Adipose tissue (tissue), 3 donors: ENCODE measurements around the gene LRTM2. TPM values are rescaled to one million over a fixed set of nuclear protein-coding genes. Genes with fewer than 3 reads are reported as not detected.

Experiments
- polyA plus RNA-seq, 3 donors: library from polyadenylated mRNA; stranded (reverse); fragments of 200-250 nt; gene quantifications; one replicate each; pipeline ENCODE4 v1.2.3, GENCODE V29; 2013
- donor health status: healthy with polysubstance abuse.
- donor health status: Bipolar disorder and iron deficiency.
- donor health status: healthy.

Gene LRTM2
- polyA plus RNA-seq, 3 donors = not detected

Other genes starting within 250 kb of the LRTM2 start
- 1 to 10 TPM; 4.7 to 8.0 (median 7.8) TPM for gene FBXL14, start 226.0 kb upstream of the LRTM2 start, polyA plus RNA-seq
- 1 to 10 TPM in 1 of 3 donors, under 1 TPM in 2; 0.76 to 2.2 (median 0.94) TPM for gene WNT5B, start 191.3 kb upstream of the LRTM2 start, polyA plus RNA-seq
- 100 to 1,000 TPM in 1 of 3 donors, 10 to 100 TPM in 2; 26.7 to 125 (median 40.2) TPM for gene ADIPOR2, start 129.5 kb upstream of the LRTM2 start, polyA plus RNA-seq
- gene CACNA2D4, start 98.1 kb downstream of the LRTM2 start, polyA plus RNA-seq = 1 to 10 TPM; 2.0 to 5.8 (median 2.1) TPM
- gene DCP1B, start 183.9 kb downstream of the LRTM2 start, polyA plus RNA-seq = 1 to 10 TPM; 4.9 to 8.0 (median 5.8) TPM
- gene CACNA1C, start 232.4 kb downstream of the LRTM2 start, polyA plus RNA-seq = 1 to 10 TPM in 2 of 3 donors, under 1 TPM in 1; 0.72 to 8.1 (median 1.4) TPM